A673 (cell line): Measurements from ENCODE around the gene RNF217. TPM values are rescaled to one million over a fixed set of nuclear protein-coding genes. Genes with fewer than 3 reads are reported as not detected.
A peak's percentile ranks its signal among the peaks of the same experiment; 100 is the strongest.

Source experiments
- BruUV-seq: library from RNA; stranded (reverse); fragments of 400-500 nt; replicated peaks from 2 replicates; lab custom pipeline; 2021; lab: Mats Ljungman, UMichigan
- CTCF ChIA-PET: fragments of 300-600 bp; sonication (Branson Sonifier 250); formaldehyde crosslinking; loops from one replicate; lab custom pipeline; 2022; ENCODE audit warnings: antibody characterized with exemption; lab: Charles Lee
- POLR2A ChIA-PET: fragments of 300-600 bp; sonication (Branson Sonifier 250); formaldehyde crosslinking; loops from one replicate; lab custom pipeline; 2022; ENCODE audit warnings: antibody characterized with exemption; ENCODE audit not compliant: low non-redundant PET; lab: Charles Lee
- DNase-seq: peaks from one replicate; pipeline ENCODE4 v3.0.0-alpha.2; 2015; ENCODE audit warnings: low spot score
- H3K27ac ChIP-seq: fragments of 200-600 bp; sonication (generic); 2 replicates; pipeline ENCODE4 v1.5.1; 2016; ENCODE audit warnings: mixed run types, low read depth, mild to moderate bottlenecking, mixed read lengths, antibody characterized with exemption, low read length; ENCODE audit not compliant: poor library complexity, severe bottlenecking
- H3K27me3 ChIP-seq: fragments of 200-600 bp; sonication (generic); replicated peaks from 2 replicates; pipeline ENCODE4 v1.6.1; 2017; ENCODE audit warnings: mixed run types, low read depth, mild to moderate bottlenecking, mixed read lengths, antibody characterized with exemption, low read length; ENCODE audit not compliant: insufficient read depth, poor library complexity
- H3K36me3 ChIP-seq: fragments of 200-600 bp; sonication (generic); 2 replicates; pipeline ENCODE4 v1.6.1; 2016; ENCODE audit warnings: mixed run types, mild to moderate bottlenecking, mixed read lengths, antibody characterized with exemption, low read length; ENCODE audit not compliant: insufficient read depth, poor library complexity, severe bottlenecking
- H3K4me1 ChIP-seq: fragments of 200-600 bp; sonication (generic); 2 replicates; pipeline ENCODE4 v1.6.1; 2017; ENCODE audit warnings: mixed run types, mild to moderate bottlenecking, mixed read lengths, antibody characterized with exemption, low read length; ENCODE audit not compliant: insufficient read depth, poor library complexity, severe bottlenecking
- H3K4me3 ChIP-seq: fragments of 200-600 bp; sonication (generic); 2 replicates; pipeline ENCODE4 v1.5.1; 2016; ENCODE audit warnings: low read depth, mixed run types, mild to moderate bottlenecking, mixed read lengths, low read length; ENCODE audit not compliant: poor library complexity, severe bottlenecking
- H3K9me3 ChIP-seq: fragments of 200-600 bp; sonication (generic); 2 replicates; pipeline ENCODE4 v1.6.1; 2016; ENCODE audit warnings: mixed run types, low read depth, mild to moderate bottlenecking, mixed read lengths, antibody characterized with exemption, low read length; ENCODE audit not compliant: poor library complexity, severe bottlenecking
- CTCF ChIP-seq: fragments of 300-800, 200-600 bp; sonication (generic); conservative IDR thresholded peaks from 2 replicates; pipeline ENCODE4 v1.5.1; 2017; ENCODE audit warnings: low read depth, mild to moderate bottlenecking, antibody characterized with exemption, low read length, moderate library complexity, mixed read lengths
- EZH2 ChIP-seq: fragments of 200-600 bp; sonication (generic); IDR thresholded peaks from 2 replicates; pipeline ENCODE4 v1.6.1; 2017; ENCODE audit warnings: borderline replicate concordance, low read depth, mild to moderate bottlenecking, mixed read lengths, antibody characterized with exemption, low read length; ENCODE audit not compliant: poor library complexity, severe bottlenecking
- intact Hi-C: fragments of 100-400 bp; cut with micrococcal nuclease; formaldehyde crosslinking; loops from one replicate; pipeline ENCODE4 v1.10.0; 2022; ENCODE audit not compliant: unreplicated experiment
- total RNA-seq: library from RNA; stranded (reverse); gene quantifications from 2 replicates; pipeline ENCODE4 v1.2.3, GENCODE V29; 2021

The RNF217 gene
- total RNA-seq, 1 experiment from 2014 or later, result 20.6 TPM

- CTCF ChIA-PET, result no interaction called here
- DNase-seq, result no peak
- no peak overlapping the region for H3K27ac ChIP-seq
- H3K27me3 ChIP-seq, result no peaks in the 10 kb centered on the region
- H3K4me3 ChIP-seq, result no peak overlapping the region
- TF ChIP-seq EZH2 (no peak), CTCF (no peak)
- H3K4me1 ChIP-seq, result peaks cover 12% of the 10 kb centered on the region
- BruUV-seq, result no TSS peak
- H3K9me3 ChIP-seq, result no peaks in the 10 kb centered on the region
- POLR2A ChIA-PET, result no interaction called here
- H3K36me3 ChIP-seq, result no peaks in the 10 kb centered on the region
- intact Hi-C loops, result no loop called here
Measured at GRCh38 chr6:124953808-124954207, 8.4 kb upstream of the RNF217 start.

DNA sequence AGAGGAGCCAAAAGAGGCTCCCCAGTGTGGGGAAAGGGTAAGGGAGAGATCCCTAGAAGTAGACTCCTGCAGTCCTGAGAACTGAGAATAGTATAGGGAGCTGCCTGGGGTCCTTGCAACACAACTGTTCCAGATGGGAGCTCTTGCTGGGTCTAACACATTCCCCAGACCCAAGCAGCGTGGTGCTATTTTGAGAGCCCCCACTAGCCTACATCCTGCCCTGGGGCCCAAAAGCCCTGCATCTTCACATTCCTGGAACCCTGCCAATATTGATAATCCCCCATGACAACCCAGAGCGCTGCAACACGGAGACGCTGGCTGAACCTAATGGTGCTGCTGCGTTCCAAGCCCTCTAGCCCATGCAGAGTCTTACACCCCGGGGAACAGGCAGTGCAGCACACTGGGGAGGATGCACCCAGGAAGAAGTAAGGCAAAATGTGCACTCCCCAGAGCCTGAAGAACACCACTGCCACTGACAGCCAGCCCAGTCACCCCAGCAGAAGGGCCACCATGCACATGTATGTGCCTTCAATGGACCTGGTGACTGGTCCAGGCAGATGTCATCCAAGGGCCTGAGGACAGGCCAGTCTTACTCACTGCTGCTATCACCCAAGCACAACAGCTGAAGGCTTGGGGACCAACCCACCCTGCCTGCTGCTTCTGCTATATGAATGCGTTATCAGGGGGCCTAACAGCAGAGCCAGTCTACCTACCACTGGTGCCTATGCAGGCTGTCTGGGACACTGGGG, 7.0 kb upstream of the RNF217 start:
- Histone ChIP-seq H3K4me1 (peaks cover 14% of the 10 kb centered on the region), H3K27me3 (no peaks in the 10 kb centered on the region), H3K4me3 (no peak overlapping the region), H3K9me3 (no peaks in the 10 kb centered on the region), H3K36me3 (no peaks in the 10 kb centered on the region), H3K27ac (no peak overlapping the region)
- ChIA-PET CTCF (no interaction called here), POLR2A (no interaction called here)
- peak; percentile 63 for DNase-seq
- no TSS peak for BruUV-seq
- intact Hi-C loops, result no loop called here
- no peak for TF ChIP-seq CTCF
- no peak for TF ChIP-seq EZH2

DNA sequence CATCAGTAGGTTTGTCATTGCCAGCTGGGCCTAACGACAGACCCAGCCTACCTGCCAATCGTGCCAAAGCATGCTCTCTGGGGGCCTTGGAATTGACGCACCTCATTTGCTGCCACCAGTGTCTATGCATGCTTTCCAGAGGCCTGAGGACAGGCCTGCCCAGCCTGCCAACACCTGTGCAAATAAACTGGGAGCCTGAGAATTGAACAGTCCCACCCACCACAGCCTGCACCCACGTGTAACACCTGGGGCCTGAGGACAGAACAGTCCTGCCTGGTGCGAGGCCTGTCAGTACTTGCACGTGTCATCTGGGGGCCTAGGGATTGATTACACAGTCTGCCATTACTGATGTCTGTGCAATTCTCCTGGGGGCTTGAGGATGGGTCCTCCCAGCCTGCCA, 6.2 kb upstream of the RNF217 start:
- no peak for DNase-seq
- Histone ChIP-seq H3K27me3 (no peaks in the 10 kb centered on the region), H3K4me1 (peaks cover 21% of the 10 kb centered on the region), H3K9me3 (no peaks in the 10 kb centered on the region), H3K27ac (no peak overlapping the region), H3K4me3 (no peak overlapping the region), H3K36me3 (no peaks in the 10 kb centered on the region)
- BruUV-seq, result no TSS peak
- ChIA-PET CTCF (no interaction called here), POLR2A (no interaction called here)
- no peak for TF ChIP-seq CTCF
- no peak for TF ChIP-seq EZH2
- intact Hi-C loops, result no loop called here
